SKM-1 treated with dmso at 0.1 percent for 144 hours (cell line): ENCODE results near the gene WIZ.

ENCODE experiments used
- DNase-seq: peaks from one replicate; lab custom pipeline; 2025; ENCODE audit not compliant: unreplicated experiment; lab: John Stamatoyannopoulos, UW

Gene WIZ

DNA sequence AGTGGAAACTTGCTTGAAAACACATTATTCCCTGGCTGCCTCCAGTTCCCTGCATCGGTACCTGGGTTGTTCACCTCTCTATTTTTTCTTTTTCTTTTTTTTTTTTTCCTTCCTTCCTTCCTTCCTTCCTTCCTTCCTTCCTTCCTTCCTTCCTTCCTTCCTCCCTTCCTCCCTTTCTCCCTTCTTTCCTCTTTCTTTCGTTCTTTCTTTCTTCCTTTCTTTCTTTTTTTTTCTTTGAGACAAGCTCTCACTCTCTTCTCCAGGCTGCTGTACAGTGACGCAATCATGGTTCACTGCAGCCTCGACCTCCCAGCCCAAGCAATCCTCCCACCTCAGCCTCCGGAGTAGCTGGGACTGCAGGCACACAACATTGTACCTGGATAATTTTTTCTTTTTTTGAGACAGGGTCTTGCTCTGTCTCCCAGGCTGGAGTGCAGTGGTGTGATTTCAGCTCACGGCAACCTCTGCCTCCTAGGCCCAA is 18.0 kb upstream of the WIZ start:
- no peak for DNase-seq

DNA sequence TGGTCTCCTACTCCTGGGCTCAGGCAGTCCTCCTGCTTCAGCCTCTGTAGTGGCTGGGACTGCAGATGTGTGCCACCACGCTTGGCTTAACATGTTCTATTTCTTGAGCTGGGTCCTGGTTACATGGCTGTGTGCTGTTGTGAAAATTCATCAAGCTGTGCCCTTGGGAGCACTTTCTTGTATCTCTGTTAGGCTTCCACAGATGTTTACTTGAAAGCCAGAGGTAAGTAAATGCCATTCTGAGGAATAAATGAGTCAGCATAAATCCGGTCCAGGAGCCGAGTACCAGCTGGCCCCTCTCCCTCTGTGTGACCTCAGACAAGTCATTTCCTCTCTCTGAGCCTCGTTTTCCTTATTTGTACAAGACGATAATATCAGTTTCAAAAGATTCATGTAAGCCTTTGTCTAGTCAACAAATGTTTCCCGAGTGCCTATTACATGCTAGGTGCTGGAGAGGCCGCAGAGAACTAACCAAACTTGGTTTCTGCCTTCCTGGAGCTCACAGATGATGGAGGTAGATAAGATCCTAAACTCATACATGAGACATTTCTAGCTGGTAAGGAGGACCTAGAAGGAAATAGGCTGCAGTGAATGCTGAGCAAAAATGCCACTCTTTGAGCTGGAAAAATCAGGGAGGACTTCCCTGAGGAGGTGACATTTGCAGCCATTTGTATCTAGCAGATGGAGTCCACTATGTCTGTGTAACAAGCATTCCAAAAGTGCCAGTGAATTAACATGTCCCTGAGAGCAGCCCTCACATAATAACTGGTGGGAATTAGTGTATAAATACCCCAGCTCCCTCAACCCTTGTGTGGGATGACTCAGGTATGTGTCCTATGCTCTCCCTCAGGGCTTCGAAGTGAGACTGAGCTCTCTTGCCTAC is 17.3 kb upstream of the WIZ start:
- DNase-seq = peak; percentile 37

DNA sequence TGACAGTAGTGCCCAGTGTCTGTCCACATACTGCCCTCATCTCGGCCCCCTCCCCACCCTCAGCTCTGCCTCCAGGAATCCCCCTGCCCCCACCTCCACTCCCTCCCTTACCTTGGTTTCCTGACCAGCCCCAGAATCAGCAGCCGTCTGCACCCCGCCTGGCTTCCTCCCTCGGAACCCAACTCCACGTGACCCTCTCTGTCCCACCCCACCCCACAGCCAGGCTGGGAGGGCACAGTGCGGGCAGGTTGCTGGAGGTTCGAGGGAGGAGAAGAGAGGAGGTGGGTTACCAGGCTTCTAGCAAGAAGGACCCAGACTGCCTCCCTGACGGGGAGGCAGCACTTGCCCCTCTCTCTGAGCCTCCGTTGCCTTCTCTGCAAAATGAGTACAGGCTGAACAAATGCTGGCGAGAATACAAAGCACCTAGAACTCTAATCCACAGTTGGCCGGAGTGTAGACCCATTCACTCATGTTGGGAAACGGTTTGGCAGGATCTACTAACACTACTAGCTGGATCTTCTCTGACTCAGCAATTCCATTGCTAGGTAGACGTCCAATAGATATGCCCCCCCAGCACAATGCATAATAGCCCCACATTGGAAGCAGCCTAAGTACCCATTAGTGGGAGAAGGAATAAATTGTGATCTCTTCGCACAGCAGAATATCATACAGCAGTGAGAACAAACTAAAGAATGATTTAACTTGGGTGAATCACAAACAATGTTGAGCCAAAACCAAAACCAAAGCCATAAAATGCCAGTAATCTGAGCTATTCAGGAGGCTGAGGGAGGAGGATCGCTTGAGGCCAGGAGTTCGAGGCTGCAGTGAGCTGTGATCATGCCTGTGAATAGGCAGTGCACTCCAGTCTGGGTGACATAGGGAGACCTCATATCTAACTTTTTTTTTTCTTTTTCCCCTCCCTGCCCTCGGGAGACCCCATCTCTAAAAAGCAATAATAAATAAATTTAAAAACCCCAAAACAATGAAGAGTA is 14.9 kb upstream of the WIZ start, which contains the start of gene RASAL3:
RASAL3 (minus strand) TSS at position 151 of the 992 bp plus-strand sequence. CDS start 186 bp downstream, outside the sequence.
- peak; percentile 54 for DNase-seq

DNA sequence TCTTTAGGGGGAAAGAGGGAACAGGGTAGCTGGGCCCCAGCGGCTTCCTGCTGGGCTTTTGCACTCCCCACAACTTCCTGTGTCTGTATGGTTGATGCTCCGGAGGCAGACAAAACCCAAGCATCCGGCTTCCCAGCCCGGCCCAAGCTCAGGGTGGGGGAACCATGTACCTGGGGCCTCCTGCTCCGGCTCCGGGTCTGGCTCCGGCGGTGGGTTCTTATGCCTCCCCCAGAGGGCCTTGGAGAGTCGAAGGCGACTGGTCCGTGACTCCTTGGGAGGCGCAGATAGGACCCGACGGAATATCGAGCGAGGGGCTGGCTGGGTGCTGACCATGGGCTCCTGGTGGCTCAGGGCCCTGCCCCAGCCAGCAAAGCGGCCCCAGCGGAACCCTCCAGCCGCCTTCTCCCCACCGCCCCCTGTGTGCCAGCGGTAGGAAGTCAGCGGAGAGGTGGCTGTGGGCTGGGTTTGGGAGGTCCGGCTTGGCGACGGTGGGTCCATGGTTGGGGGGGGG is 14.2 kb upstream of the WIZ start:
- DNase-seq = peak; percentile 70

DNA sequence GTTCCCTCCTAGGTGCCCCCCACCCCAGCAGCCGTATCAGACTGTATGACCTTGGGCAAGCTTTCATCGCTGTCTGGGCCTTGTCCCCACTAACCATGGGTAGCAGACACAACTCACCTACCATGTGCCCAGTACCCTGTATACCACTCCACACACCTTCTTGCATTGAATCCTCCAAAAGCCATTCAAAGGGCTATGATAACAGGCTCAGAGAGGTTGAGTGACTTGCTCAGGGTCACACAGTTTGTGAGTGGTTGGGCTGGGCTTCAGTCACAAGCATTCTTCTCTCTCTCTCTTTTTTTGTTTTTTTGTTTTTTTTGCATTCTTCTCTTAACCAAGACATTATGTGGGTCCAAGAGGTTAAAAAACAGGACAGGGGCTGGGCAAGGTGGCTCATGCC is 11.9 kb upstream of the WIZ start:
- no peak for DNase-seq

DNA sequence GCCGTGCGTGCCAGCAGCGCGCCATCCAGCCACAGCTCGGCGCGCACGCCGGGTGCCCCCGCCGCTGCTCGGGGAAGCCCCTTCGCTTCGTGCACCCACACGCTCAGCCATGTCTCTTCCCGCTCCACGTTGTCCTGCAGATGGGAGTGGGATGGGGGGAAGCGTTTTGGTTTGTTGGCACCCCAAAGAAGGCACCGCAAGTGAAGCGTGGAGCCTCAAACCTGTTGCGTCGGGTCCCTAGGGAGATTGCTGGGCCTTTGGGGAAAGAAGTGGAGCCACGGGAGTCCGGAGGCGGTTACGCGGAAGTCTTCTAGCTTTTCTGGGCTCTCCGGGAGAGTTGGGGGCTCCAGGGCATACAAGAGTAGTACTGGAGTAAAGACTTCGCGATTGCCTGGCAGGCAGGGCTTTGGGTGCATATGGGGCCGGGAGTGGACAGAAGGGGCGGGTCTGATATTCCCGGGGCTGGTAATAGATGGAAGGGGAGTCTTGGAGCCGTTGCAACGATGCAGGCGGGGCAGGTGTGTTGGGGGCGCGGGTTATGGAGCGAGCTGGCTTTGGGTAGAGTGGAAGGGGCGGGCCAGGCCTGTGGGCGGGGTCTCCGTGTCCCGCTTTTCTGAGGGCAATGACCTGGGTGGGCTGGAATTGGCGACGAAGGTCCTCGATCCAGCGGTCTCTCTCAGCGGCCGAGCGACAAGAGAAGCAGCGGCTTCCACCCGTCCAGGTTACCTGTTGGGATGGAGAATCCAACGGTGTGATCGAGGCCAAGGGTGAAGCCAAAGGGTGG is 8.1 kb upstream of the WIZ start:
- no peak for DNase-seq

DNA sequence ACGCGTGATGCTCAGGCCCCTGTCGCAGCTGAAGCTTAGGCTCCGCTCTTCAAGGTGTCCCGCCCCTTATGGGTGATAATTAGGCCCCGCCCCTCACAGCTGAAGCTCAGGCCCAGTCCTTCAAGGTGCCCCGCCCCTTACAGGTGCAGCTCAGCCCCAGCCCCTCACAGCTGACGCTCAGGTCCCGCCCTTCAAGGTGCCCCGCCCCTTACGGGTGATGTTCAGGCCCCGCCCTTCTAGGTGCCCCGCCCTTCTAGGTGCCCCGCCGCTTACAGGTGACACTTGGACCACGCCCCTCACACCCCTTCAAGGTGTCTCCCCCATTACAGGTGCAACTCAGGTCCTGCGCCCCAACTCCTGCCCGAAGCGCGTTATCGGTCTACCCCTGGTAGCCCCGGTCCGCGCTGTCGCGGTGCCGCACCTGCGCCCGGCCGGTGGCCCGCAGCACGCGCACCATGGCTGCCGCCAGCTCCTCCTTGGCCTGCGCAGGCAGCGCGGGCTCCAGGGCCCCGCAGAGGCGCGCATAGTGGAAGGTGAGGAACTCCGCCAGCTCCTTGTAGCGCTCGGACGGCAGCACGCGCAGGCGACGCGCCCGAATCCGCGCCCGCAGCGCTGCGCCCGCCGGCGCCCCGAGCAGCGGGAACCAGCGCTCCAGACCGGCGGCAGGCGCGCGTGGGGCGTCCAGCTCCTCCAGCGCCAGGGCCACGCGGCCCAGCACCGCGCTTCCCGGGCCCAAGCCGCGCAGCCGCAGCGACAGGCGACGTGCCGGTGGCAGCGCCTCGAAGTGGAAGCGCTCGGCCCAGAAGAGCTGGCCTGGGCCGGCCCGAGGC is 7.3 kb upstream of the WIZ start:
- no peak for DNase-seq

DNA sequence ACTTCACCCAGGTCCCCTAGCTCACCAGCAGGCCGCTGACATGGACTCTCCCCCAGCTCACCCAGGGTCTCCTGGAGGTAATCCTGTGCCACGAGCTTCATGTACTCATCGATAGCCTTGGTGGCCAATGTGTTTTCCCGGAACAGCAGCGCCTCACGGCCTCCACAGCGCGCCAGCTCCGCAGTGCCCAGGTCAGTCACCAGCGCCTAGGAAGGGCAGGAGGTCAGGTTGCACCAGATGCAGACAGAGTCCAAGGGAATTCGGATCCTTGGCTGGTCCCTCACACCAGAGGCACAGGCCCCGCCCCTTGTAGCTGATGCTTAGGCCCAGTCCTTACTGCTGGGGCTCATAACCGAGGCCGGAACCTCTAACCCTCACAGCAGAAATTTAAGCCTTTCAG is 6.7 kb upstream of the WIZ start:
- DNase-seq = no peak

DNA sequence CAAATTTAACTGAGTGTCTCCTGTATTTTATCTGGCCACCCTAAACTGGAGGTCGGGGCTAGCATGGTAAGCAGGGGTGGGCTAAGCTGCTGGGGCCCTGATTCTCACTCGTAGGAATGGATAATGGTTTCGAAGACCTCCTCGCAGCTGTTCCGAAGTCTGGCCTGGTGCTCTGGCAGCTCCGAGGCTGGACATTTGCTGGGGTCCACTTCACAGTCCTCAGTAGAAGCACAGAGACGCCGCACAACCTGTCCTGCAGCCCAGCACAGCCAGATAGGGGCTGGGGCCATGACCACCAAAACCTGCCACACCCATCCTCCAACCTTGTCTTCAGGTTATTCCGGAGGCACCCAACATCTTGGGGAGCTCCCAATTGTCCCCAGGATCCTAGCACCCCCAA is 6.2 kb upstream of the WIZ start:
- no peak for DNase-seq

DNA sequence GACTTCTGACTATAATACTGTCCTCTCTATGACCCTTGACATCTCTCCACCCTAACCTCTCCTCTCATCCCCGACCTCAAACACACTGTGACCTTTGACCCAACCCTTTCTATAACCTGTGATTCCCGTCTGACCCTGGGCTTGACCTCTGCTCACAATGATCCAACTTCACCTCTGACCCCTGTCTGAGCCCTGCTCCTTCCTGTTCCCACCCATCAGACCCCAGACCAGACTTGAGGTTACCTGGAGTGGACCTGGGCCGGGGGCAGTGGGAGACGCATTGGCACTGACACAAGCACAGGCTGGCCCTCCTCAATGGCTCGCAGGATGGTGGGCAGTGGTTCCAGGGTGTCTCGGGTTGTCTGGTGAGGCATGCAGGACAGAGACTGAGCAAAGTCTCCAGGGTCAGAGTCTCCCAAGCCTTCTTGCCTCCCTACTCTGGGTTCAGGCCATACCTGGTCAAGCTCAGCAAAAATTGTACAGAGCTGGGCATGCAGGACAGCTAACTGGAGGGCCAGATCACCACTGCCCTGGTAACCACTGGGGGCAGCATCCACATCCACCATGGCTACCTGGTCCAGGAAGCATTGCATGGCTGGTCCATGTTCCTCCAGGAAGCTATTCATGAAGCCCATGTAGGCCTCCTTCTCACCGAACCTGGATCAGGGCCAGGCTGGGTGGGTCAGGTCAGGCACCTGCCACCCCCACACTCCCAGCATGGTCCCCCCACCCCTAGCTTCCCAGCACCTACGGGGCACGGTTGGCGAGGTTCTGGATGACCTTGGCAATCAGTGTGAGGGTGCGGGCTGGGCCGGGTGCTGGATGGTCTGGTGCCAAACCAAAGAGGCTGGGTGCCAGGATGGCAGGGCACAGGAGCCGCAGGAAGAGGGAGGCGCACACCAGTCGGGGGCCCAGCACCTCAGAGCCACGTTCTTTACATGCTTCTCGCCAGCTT is 4.4 kb upstream of the WIZ start:
- DNase-seq = no peak

DNA sequence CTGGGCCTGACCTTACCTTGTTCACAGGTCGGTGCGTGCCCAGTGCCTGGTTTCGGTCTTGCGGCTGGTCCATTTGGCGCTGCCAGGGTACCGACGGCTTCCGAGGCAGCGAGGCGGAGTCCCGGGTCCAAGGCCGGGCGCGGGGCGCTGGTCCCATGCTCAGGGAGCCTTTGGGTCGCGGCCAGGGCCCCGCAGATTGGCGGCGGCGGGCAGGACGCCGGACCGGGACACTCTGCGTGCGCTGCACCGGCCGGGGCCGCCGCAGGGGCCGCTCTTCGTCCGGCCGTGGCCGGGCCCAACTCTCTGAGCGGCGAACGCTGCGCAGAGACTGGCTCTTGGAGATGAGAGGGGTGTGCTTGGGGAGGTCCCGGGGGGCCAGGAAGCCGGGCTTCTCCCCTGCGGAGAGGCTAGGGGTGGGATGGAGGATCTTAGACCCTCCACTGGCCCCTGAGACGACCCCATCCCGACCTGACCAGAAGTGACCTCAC is 3.4 kb upstream of the WIZ start:
- DNase-seq = no peak

DNA sequence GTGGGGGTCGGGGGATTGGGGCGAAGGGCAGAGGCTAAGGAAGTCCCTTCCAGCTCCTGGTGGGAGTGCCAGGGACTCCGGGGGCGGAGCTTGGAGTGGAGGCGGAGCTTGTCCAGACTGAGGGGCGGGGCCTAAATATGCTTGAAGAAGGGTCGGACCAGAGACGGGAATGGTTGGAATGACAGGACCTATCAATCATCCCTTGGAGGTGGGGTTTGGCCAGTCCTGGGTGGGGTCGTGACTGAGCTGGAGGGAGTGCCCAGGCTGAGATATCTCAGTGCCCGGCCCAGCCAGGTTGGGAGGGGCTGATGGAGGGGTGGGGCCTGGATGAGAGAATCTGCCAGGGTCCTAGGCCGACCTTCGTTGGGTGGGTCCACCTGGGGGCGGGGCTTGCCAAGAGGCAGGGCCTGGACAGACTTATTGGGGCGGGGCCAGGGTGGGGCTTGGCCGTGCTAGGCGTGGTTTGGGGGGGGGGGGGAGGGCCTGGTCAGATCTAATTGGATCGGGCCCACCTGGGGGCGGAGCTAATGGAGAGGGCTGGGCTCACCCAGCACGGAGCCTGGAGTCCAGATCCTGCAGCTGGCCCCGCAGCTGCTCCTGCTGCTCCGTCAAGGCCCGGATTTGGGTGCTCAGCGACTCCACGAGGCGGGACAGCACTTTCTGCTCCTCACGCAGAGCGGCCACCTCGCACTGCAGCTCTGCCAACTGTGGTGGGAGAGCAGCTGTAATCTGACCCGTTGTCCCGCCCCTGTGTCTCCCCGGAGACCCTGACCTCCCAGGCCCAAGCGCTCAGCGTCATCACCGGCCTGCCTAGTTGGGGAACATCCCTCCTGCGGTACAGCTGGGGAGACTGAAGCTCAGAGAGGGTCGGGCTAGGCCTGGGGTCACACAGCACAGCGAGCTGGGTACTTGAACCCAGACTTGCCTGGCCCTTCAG is 2.6 kb upstream of the WIZ start:
- peak; percentile 30 for DNase-seq

DNA sequence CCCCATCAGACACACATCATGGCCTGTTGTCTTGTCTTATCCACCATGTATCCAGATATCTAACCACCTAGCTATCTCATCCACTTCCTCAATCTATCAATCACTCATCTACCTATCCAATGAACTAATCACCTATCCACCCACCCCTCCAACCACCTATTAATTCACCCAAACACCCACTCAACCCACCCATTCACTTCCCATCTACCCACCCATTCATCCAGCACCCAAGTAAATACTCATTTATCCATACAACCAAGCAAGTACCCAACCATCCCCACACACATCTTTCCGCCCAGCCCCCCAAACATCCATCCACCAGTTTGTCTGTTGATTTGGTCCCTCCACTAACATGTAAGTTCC is 753 bp upstream of the WIZ start:
- no peak for DNase-seq

DNA sequence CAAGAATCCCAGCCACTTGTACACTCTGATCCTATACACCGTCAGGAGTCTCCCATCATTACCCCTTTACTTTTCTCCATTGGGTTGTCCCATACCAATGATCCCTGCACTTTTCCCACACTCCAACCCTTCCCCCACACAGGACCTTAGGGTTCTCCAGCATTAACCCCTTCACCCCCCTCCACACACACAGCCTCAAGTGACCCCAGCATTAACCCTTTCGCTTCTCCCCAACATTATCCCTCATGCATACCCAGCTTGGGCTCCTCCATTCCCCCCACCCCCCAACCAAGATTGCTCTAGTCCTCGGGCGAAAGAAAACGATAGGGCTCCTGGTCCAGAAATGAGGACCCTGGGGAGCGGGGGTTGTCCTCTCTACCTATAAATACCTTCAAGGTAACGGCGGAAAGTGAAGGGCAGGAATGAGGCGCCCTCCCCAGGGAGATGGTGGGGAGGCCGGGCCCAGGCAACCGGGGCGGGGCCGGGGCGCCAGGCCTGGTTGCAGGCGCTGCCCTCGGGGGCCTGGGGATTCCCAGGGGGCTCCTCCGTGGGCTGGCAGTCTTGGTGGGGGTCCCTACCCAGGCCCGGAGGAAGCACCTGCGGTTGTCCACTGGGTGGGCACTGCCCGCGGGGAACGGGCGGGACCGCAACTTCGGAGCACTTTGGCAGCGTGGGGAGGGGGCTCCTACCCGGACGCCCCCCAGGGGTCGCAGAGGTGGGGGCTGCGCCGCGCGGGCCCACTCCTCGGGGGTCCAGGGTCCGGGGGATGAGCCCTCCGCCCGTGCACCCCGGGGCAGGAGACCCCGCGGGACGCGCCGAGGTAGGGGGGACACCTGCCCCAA is 757 bp downstream of the WIZ start:
- no peak for DNase-seq

DNA sequence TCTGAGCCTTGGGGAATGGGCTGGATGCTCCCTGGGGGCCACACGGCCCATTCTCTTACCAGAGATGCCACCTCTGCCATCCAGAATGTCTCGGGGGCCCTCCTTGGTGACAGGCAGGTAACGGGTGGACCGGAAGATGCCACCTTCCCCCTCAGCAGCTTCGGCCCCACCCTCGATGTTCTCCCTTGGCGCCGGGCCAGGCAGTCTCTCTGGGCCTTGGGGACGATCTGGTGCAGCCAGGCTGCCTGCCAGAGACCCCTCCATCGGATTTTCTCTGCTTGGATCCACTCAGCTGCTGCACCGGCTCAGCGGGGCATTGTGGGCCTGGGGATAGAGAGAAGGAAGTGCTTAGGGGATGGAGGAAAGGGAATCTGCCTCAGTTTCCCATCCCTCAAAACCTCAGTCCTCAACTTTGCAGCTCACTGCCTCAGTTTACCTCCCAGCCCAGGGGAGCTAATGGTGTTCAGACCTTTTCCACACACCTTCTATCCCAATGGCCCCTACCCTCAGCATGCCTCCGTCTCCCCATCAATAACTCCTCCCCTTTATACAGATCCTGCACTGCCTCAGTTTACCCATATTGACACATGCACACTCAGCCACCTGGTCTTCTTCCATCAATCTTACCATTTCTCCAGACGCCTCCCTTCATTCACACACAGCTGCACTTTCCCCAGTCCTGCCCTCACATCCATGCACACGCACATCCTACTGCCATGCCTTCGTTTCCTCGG is 1.5 kb downstream of the WIZ start:
- DNase-seq = no peak

DNA sequence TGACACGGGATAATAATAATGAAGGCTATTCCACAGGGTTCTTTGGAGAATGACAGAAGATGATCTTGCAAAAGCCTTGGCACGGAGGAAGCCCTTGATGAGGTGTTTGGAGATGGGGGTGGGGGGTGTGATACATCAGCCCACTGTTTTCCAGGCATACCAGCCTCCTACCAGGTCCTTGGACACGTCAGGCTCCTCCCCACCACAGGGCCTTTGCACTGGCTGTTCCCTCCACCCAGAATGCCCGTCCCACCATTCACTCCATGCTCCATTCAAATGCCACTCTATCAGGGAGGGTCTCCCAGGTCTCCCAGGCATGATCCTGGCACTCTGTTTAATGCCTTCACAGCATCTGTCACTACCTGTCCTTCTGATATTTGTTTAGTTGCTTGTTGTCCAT is 2.7 kb downstream of the WIZ start:
- DNase-seq = no peak
